ENCODE results near the gene MTMR12.
A peak's percentile ranks its signal among the peaks of the same experiment; 100 is the strongest.
"Not testable (repeated sequence)": the region's sequence is repeated elsewhere in the genome, so short reads cannot be mapped to it uniquely, and the experiment has no call there.

MTMR12 gene

DNA sequence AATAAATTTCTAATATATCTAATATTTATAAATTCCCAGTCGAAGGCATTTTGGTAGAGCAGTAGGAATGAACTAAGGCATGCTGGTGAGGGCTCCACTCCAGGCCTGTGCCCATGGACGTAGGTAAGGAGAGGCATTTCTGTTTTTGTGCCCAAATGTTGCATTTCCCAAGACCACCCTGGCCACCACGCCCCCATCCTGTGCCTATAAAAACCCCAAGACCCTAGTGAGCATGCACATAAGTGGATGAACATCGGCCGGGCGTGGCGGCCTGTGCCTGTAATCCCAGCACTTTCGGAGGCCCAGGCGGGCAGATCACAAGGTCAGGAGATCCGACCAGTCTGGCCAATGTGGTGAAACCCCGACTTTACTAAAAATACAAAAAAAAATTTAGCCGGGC is 10.1 kb upstream of the MTMR12 start:
- DNase-seq: no peak

- not testable (repeated sequence) for DNase-seq
These were observed 9.0 kb upstream of the MTMR12 start for GRCh38 chr5:32321787-32322186.

- no peak for DNase-seq
These were observed 7.8 kb upstream of the MTMR12 start for GRCh38 chr5:32320576-32320975.

DNA sequence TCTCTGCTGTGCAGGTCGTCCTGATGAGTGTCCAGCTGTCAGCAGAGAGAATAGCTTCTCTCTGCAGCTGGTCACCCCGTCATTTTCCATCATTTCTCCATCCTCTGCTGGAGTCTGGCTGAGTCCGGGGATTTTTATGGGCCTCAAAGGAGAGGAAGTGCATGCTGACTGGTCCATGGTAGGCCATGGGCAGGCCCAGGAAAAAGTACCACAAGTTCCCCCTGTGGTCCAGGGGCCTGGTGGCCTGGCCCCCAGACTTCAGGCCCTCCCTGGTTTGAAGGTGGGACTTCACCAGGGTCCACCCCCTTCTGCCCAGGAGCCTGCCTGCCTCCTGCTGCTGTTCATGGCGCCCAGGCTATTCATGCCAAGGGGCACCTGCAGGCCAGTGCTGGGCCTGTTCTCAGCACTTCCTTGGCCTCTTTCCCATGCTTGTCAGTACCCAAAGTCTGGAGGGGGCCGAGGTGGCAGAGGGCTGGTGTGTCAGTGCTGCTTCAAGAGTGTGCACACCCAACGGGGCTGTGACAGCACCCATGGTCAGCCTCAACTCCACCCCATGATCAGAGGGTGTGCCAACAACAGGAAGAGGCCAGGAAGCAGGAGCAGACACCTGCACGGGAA is 7.3 kb upstream of the MTMR12 start:
- DNase-seq: no peak

DNA sequence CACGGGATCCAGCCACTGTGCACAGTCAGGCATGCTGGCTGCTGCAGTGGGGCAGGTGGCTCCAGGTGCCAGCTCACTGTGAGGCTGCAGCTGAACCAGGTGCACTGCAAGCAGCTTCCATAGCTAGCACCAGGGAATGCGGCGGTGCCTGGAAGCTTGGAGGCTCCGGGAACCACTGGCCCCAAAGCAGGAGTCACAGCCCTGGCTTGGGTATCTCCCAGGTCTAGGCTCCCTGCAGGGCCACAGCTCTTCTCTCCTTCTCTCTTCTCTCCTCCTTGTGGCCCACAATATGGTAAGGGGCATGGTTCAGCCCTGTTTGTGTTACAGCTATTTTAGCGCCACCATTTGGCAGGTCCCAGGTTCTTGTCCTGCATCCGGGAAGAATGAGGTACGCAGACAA is 6.7 kb upstream of the MTMR12 start:
- DNase-seq: no peak

DNA sequence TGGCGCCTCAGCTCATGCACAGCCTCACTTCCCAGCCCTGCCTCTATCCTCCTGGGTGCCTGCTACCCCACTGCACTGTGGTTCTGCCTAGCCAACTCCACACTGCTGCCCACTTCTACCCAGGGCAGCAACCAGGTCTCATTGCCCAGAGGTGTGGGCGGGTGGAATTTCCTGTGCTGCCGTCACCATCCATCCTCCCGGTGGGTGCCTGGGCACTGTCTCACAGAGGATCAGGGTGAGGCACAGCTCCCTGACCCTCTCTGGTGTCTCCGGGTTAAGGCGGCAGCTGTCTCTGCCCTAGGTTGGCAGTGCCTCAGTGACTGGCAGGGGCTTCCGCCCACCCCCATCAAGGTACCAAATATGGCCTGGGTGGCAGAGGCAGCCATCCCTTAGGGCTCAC is 4.3 kb upstream of the MTMR12 start:
- no peak for DNase-seq

DNA sequence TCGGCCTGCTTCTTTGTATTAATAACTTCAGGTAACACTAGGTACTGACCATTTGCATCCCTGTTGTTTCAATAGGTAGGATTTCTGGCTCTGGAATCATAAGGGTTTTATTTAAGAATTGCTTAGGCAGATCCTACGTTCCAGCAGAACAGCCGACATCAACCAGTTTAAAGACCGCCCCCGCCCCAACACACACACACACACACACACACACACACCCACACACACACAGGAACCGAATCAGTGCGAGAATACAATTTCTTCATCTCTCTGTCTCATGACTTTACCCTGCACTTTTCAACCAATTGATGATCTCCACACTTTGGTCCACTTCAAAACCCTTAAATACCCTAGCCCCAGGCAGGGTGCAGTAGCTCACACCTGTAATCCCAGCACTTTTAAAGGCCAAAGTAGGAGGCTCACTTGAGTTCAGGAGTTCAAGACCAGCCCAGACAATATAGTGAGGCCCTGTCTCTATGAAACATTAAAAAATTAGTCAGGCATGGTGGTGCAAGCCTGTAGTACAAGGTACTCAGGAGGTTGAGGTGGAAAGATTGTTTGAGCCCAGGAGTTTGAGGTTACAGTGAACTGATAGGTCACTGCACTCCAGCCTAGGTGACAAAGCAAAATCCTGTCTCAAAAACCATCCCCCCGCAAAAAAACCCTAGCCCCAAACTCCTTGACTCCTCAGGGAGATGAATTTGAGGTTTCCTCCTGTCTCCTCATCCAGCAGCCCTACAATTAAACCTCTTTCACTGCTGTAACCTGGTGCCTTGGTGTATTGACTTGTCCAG is 2.7 kb upstream of the MTMR12 start:
- DNase-seq: no peak

- no peak for DNase-seq
These were observed 1.9 kb upstream of the MTMR12 start for GRCh38 chr5:32314658-32315057.

GRCh38 chr5:32314152-32314488 is 1.4 kb upstream of the MTMR12 start:
- not testable (repeated sequence) for DNase-seq

DNA sequence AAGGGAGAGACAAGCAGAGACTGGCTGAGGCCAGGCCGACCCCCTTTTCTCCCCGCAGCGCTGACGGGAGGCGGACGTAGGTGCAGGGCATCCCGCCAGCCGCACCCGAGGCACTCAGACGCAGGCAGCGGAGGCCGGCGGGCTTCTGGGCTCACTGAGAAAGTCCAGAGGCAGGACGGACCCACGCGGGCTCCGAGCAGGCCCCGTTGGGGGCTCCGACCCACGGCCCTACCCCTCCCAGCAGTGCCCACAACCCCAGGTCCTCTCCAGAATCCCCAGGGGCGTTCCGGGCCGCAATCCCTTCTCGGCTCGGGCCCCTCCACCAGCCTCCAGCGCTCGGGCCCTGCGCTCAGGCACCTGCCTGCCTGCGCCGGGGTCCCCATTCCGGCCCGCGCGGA is 543 bp downstream of the MTMR12 start:
- peak; percentile 79 for DNase-seq

DNA sequence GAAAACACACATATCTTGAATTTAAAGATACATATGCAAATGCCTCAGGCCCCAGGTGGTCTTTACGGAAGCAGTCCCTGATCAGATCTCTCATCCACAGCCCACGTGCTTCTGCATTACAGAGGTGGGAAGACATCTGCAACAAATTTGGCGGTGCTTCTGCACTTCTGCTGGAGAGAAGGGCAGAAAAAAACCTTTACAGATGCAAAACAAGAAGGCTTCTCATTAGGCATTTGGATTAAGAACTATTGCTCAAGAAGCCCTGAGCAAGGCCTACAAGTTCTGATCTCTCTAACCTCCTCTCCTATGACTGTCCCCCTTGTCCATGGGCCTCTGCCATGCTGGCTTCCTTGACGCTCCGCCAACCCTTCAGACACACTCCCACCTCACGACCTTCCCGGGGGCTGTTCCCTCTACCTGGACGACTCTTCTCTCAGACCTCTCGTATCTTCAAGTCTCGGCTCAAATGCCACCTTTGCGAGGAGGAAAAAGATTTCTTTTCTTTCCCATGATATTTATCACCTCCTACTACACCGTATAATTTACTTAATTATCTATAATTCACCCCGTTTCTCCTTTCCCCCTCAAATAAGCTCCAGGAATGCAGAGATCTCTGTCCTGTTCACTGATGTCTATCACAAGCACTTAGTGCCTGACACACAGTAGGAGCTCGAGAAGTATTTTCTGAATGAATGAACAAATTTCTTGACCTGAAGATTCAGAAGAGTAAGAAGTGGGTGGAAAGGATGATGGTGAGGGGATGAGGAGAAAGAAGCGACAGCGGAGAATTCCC is 1.1 kb downstream of the MTMR12 start:
- no peak for DNase-seq

GRCh38 chr5:32309761-32310160 is 3.0 kb downstream of the MTMR12 start:
- DNase-seq: no peak

- no peak for DNase-seq
These were observed 3.8 kb downstream of the MTMR12 start for GRCh38 chr5:32308946-32309345.

DNA sequence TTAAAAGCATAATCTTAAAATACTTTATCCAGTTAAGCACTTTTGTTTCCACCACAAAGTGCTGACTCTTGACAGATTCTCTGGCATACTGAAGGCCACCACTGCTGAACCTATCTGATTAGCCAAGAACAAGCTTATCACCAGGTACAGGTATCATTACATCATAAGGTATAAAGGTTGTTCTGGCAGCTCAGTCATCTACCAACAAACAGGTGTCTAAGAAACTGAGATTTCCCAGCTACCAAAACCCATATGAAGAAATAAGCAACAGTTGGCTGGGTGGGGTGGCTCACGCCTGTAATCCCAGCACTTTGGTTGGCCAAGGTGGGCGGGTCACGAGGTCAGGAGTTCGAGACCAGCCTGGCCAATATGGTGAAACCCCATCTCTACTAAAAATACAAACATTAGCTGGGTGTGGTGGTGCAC is 5.0 kb downstream of the MTMR12 start:
- DNase-seq: no peak

DNA sequence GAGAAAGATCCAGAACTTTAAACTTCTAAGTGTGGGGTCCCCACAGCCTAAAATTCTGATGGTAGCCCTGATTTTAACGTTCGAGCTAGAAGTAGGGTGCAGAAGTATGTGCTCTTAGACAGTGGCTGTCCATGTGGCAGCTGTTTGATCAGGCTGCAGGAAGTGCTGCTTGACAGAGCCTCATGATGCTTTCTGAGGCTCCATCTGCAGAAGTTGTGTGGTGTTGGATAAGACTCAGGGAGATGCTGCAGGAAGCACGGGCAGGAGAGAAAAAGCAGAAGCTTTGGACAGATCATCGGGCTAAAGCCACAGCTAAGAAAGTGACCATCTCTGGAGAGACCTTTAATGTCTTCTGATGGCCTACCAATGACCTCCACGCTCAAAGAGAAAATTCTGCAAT is 8.1 kb downstream of the MTMR12 start:
- DNase-seq: no peak

GRCh38 chr5:32303755-32304120 is 9.0 kb downstream of the MTMR12 start:
- no peak for DNase-seq

DNA sequence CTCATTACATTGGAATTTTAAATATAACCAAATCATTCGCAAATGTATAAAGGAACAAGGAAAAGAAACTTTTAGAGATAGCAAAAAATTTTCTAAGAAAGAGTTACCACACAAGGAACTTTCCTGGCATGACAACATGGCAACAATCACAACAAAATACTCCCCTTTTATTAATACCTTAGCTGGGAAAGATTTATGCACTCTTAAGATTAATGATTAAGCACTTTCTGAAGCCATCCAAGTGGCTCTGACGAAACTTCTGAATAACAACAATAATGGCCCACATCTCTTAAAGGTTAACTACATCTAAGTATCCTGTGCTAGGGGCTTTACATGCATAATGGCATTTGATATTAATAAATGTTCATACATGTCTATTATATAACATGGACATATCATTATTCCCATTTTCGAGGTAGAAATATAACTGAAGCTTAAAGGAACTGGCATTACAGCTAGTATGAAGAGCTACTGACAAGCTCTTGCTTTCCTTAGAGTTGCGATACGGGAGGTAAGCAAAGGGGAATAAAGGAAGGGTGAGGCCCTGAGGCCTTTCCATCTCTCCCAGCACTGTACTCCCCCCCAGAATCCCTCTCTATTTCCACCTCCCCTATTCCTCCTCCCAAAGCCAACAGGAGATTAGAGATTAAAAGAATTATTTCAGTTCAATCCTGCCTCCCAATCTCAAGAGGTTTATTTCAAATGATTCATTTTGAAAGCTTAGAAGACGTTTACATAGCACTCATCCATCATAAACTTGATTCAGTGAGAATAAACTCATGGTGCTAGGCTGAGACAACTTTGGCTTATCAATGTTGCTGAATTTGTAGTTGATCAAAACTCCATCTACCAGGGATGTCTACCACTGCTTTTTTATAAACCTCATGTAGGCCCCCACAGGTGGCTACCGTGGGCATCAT is 9.6 kb downstream of the MTMR12 start:
- DNase-seq: no peak

- DNase-seq: no peak
These were observed 10.8 kb downstream of the MTMR12 start for GRCh38 chr5:32301891-32302290.

- DNase-seq: peak; percentile 100
These were observed 13.6 kb downstream of the MTMR12 start for GRCh38 chr5:32299059-32299677.

DNA sequence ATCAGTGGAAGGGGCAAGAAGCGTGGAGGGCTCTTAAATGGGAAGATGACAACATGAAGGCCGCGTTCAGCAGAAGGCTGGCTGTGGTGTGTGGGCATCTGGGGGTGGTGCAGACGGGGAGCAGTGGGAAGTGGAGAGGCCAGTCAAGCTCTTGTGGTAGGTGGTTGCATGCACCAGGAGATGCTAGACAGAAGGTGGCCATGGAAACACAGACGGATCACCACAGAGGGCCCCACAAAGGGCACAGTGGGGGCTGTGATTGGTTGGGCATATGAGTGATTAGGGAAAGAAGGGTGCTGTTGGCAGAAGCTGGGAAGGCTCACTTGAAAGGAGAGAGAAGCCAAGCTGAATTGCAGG is 14.7 kb downstream of the MTMR12 start:
- DNase-seq: peak; percentile 51

- DNase-seq: no peak
These were observed 15.3 kb downstream of the MTMR12 start for GRCh38 chr5:32297181-32298058.
